ENCODE results near the gene RCAN3. TPM values are rescaled to one million over a fixed set of nuclear protein-coding genes. Genes with fewer than 3 reads are reported as not detected.

The RCAN3 gene
- total RNA-seq, 2 donors from 2014 or later: 152 to 160 TPM

GRCh38 chr1:24551290-24551959 is 48.8 kb downstream of the RCAN3 start:
- H3K27me3 Mint-ChIP-seq: peaks cover 5% of the 10 kb centered on the region
- H3K4me1 Mint-ChIP-seq: peaks cover 10% of the 10 kb centered on the region
- H3K36me3 Mint-ChIP-seq (ENCODE audit: low read depth): no peaks in the 10 kb centered on the region
- H3K9me3 ChIP-seq (ENCODE audit: control insufficient read depth, low read length, poor library complexity, severe bottlenecking): no peaks in the 10 kb centered on the region
- H3K4me3 Mint-ChIP-seq: no peak overlapping the region
- DNase-seq: no peak
- no peak for ATAC-seq
- no peak overlapping the region for H3K27ac Mint-ChIP-seq

- ATAC-seq (no peak), DNase-seq (no peak)
- Mint-ChIP-seq H3K36me3 (ENCODE audit: low read depth) (no peaks in the 10 kb centered on the region), H3K4me3 (no peak overlapping the region), H3K27me3 (peaks cover 11% of the 10 kb centered on the region), H3K27ac (no peak overlapping the region), H3K4me1 (peaks cover 10% of the 10 kb centered on the region)
- H3K9me3 ChIP-seq (ENCODE audit: control insufficient read depth, low read length, poor library complexity, severe bottlenecking): no peaks in the 10 kb centered on the region
These were observed 49.4 kb downstream of the RCAN3 start for GRCh38 chr1:24551960-24552571.

GRCh38 chr1:24553931-24554330 is 51.3 kb downstream of the RCAN3 start:
- DNase-seq (no peak), ATAC-seq (no peak)
- H3K27ac Mint-ChIP-seq: no peak overlapping the region
- peaks cover 20% of the 10 kb centered on the region for H3K27me3 Mint-ChIP-seq
- H3K4me1 Mint-ChIP-seq: peaks cover 7% of the 10 kb centered on the region
- no peaks in the 10 kb centered on the region for H3K36me3 Mint-ChIP-seq (ENCODE audit: low read depth)
- no peak overlapping the region for H3K4me3 Mint-ChIP-seq
- H3K9me3 ChIP-seq (ENCODE audit: control insufficient read depth, low read length, poor library complexity, severe bottlenecking): no peaks in the 10 kb centered on the region

- H3K36me3 Mint-ChIP-seq (ENCODE audit: low read depth): no peaks in the 10 kb centered on the region
- H3K27ac Mint-ChIP-seq: no peak overlapping the region
- no peak overlapping the region for H3K4me3 Mint-ChIP-seq
- H3K9me3 ChIP-seq (ENCODE audit: control insufficient read depth, low read length, poor library complexity, severe bottlenecking): no peaks in the 10 kb centered on the region
- H3K27me3 Mint-ChIP-seq: peaks cover 20% of the 10 kb centered on the region
- peaks cover 7% of the 10 kb centered on the region for H3K4me1 Mint-ChIP-seq
- ATAC-seq (no peak), DNase-seq (no peak)
These were observed 52.1 kb downstream of the RCAN3 start for GRCh38 chr1:24554714-24555113.

GRCh38 chr1:24555591-24556413 is 53.2 kb downstream of the RCAN3 start, which contains the start of gene NCMAP:
Gene NCMAP (plus strand): TSS chr1:24556087. CDS start chr1:24595431, 39,344 bp downstream.
- no peaks in the 10 kb centered on the region for H3K9me3 ChIP-seq (ENCODE audit: control insufficient read depth, low read length, poor library complexity, severe bottlenecking)
- Mint-ChIP-seq H3K4me3 (peak within 1 kb of the TSS; percentile 78), H3K27me3 (peaks cover 20% of the 10 kb centered on the region), H3K4me1 (peaks cover 7% of the 10 kb centered on the region), H3K27ac (peak within 1 kb of the TSS; percentile 70), H3K36me3 (ENCODE audit: low read depth) (no peaks in the 10 kb centered on the region)
- DNase-seq (peak; percentile 18 to 60 (median 54)), ATAC-seq (peak; percentile 87)

GRCh38 chr1:24556414-24556795 is 53.8 kb downstream of the RCAN3 start:
- ATAC-seq (no peak), DNase-seq (no peak)
- H3K36me3 Mint-ChIP-seq (ENCODE audit: low read depth): no peaks in the 10 kb centered on the region
- H3K4me1 Mint-ChIP-seq: peaks cover 7% of the 10 kb centered on the region
- H3K9me3 ChIP-seq (ENCODE audit: control insufficient read depth, low read length, poor library complexity, severe bottlenecking): no peaks in the 10 kb centered on the region
- peak overlapping the region; percentile 43 for H3K4me3 Mint-ChIP-seq
- H3K27me3 Mint-ChIP-seq: peaks cover 20% of the 10 kb centered on the region
- H3K27ac Mint-ChIP-seq: no peak overlapping the region

- no peaks in the 10 kb centered on the region for H3K36me3 Mint-ChIP-seq (ENCODE audit: low read depth)
- no peak overlapping the region for H3K27ac Mint-ChIP-seq
- H3K4me1 Mint-ChIP-seq: peaks cover 6% of the 10 kb centered on the region
- DNase-seq: no peak
- H3K9me3 ChIP-seq (ENCODE audit: control insufficient read depth, low read length, poor library complexity, severe bottlenecking): no peaks in the 10 kb centered on the region
- ATAC-seq: no peak
- peaks cover 20% of the 10 kb centered on the region for H3K27me3 Mint-ChIP-seq
- peak overlapping the region; percentile 43 for H3K4me3 Mint-ChIP-seq
These were observed 54.6 kb downstream of the RCAN3 start for GRCh38 chr1:24557220-24557619.

- H3K9me3 ChIP-seq (ENCODE audit: control insufficient read depth, low read length, poor library complexity, severe bottlenecking): no peaks in the 10 kb centered on the region
- peaks cover 5% of the 10 kb centered on the region for H3K4me1 Mint-ChIP-seq
- H3K4me3 Mint-ChIP-seq: no peak overlapping the region
- H3K27me3 Mint-ChIP-seq: peaks cover 22% of the 10 kb centered on the region
- ATAC-seq (no peak), DNase-seq (no peak)
- no peak overlapping the region for H3K27ac Mint-ChIP-seq
- H3K36me3 Mint-ChIP-seq (ENCODE audit: low read depth): no peaks in the 10 kb centered on the region
These were observed 55.1 kb downstream of the RCAN3 start for GRCh38 chr1:24557711-24558131.

GRCh38 chr1:24558455-24558854 is 55.8 kb downstream of the RCAN3 start:
- no peak overlapping the region for H3K27ac Mint-ChIP-seq
- ATAC-seq: no peak
- H3K4me3 Mint-ChIP-seq: peak overlapping the region; percentile 47
- H3K9me3 ChIP-seq (ENCODE audit: control insufficient read depth, low read length, poor library complexity, severe bottlenecking): no peaks in the 10 kb centered on the region
- no peak for DNase-seq
- H3K4me1 Mint-ChIP-seq: peaks cover 5% of the 10 kb centered on the region
- peaks cover 24% of the 10 kb centered on the region for H3K27me3 Mint-ChIP-seq
- no peaks in the 10 kb centered on the region for H3K36me3 Mint-ChIP-seq (ENCODE audit: low read depth)

GRCh38 chr1:24558902-24559791 is 56.5 kb downstream of the RCAN3 start:
- no peak overlapping the region for H3K4me3 Mint-ChIP-seq
- peaks cover 5% of the 10 kb centered on the region for H3K4me1 Mint-ChIP-seq
- peaks cover 24% of the 10 kb centered on the region for H3K27me3 Mint-ChIP-seq
- H3K36me3 Mint-ChIP-seq (ENCODE audit: low read depth): no peaks in the 10 kb centered on the region
- DNase-seq (no peak), ATAC-seq (no peak)
- no peak overlapping the region for H3K27ac Mint-ChIP-seq
- H3K9me3 ChIP-seq (ENCODE audit: control insufficient read depth, low read length, poor library complexity, severe bottlenecking): no peaks in the 10 kb centered on the region

- Mint-ChIP-seq H3K36me3 (ENCODE audit: low read depth) (no peaks in the 10 kb centered on the region), H3K4me1 (peaks cover 4% of the 10 kb centered on the region), H3K27ac (peak overlapping the region; percentile 27), H3K27me3 (peaks cover 22% of the 10 kb centered on the region), H3K4me3 (no peak overlapping the region)
- ATAC-seq (no peak), DNase-seq (no peak)
- no peaks in the 10 kb centered on the region for H3K9me3 ChIP-seq (ENCODE audit: control insufficient read depth, low read length, poor library complexity, severe bottlenecking)
These were observed 57.7 kb downstream of the RCAN3 start for GRCh38 chr1:24560361-24560760.

- Mint-ChIP-seq H3K4me1 (no peaks in the 10 kb centered on the region), H3K27me3 (peaks cover 8% of the 10 kb centered on the region), H3K36me3 (ENCODE audit: low read depth) (no peaks in the 10 kb centered on the region), H3K27ac (no peak overlapping the region), H3K4me3 (no peak overlapping the region)
- H3K9me3 ChIP-seq (ENCODE audit: control insufficient read depth, low read length, poor library complexity, severe bottlenecking): no peaks in the 10 kb centered on the region
- DNase-seq (no peak), ATAC-seq (no peak)
These were observed 60.0 kb downstream of the RCAN3 start for GRCh38 chr1:24562625-24563024.

Measured in T-helper 17 cell (primary cell).